Embryonic facial prominence (tissue), 1 donor: ENCODE data around the gene DOK3.

ENCODE experiments used
- DNase-seq: peaks from one replicate; pipeline ENCODE4 v3.0.0-alpha.2; 2016; ENCODE audit errors: extremely low spot score

Gene DOK3

GRCh38 chr5:177512736-177513380 lies 3.2 kb upstream of the DOK3 start:
- DNase-seq, result no peak

DNA sequence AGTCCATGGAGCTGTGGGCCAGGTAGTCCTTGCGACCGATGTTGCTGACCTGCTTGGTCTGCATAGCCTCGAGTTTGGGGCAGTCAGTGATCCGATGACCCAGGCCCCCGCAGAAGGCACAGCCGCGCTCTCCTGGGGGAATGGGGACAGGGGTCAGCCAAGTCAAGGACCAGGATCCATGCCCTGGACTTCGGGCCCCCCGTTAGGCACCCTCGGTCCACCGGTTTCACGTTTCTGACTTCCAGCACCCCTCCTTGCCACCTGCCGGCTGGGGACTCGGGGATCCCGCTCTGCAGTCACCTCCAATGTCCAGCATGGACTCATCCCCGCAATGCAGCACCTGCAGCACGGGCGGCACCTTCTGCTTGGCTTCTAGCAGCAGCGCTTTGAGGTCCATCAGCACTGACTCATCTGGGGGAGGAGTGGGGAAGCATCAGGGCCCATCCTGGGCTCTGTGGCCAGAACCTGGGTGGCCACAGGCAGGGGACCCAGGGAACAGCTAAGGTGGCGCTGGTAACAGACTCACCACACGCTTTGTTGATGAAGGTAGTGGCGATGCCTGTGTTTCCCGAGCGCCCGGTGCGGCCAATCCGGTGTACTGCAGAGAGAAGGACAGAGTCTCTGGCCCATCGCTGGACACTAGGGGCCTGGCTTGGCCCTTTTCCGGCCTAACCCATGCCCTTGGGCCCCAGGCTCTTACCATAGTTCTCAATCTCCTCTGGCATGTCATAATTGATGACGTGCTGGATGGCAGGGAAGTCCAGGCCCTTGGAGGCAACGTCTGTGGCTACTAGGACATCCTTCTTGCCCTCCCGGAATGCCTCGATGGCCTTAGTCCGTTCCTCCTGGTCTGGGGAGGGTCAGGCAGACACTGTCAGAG lies 2.4 kb upstream of the DOK3 start:
- no peak for DNase-seq

GRCh38 chr5:177511181-177511580 lies 1.6 kb upstream of the DOK3 start:
- DNase-seq, result no peak

GRCh38 chr5:177510567-177511053 lies 984 bp upstream of the DOK3 start:
- DNase-seq, result no peak

DNA sequence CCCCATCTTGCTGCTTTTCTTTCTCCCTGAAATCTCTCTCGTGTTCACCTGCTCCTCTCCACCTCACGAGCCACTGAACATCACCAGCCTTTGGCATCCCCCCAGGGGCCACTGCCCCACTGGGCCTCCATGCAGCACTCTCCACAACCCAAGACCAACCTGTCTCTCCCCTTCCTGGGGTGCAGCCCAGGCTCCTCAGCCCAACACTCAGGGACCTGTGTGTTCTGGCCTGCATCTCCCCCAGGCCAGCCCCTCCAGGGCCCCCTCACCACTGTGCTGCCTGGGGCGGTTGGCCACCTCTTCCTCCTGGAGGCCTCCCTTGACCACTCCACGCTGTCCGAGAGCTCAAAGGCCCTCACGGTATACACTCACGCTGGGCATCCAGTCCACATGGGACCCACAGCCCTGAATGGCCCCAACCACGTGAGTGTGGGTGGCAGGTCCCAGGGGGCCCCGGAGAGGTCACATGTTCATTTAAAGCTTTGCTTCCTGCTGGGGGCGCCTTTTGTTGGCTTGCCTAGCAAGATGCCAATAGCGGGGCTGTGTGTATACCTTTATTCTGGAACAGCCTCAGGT lies 453 bp upstream of the DOK3 start:
- no peak for DNase-seq

DNA sequence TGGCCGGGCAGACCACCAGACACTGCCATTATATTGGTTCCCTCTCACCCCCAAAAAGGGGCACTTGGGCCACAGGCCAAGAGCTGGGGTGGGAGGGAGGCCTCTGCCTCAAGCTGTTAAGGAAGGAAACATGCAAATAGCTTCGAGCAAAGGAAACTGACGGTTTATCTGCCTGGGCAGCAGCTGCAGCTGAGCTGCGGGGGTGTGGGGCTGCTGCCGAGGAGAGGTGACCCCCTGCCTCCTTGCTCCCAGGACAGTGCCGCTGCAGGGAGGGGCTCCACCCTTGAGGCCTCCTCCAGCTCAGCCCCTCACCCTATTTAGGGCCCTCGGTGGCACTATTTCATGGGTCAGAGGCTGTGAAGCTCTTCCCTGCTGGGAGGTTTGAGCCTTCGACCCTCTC lies 789 bp downstream of the DOK3 start:
- no peak for DNase-seq

DNA sequence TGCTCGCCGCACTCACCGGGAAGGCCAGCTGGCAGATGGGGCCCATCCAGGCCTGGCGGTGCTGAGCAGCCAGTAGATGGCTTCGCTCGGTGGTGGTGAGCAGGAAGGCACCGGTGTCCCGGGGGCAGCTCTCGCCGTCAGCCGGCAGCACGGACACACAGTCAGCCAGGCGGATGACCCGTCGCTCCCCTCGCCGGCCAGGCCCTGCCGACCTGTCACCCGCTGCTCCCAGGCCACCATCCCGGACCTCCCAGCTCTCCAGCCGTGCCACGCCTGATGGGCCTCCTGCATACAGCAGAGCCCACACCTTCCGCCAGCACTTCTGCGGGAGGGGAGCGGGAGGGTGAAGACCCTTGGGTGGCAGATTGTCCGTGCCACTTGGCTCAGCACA lies 1.4 kb downstream of the DOK3 start:
- DNase-seq, result no peak

GRCh38 chr5:177507596-177508220 lies 1.9 kb downstream of the DOK3 start:
- no peak for DNase-seq

- DNase-seq, result no peak
Observed at GRCh38 chr5:177507165-177507564, 2.5 kb downstream of the DOK3 start.

GRCh38 chr5:177505075-177505474 lies 4.6 kb downstream of the DOK3 start:
- DNase-seq, result no peak

DNA sequence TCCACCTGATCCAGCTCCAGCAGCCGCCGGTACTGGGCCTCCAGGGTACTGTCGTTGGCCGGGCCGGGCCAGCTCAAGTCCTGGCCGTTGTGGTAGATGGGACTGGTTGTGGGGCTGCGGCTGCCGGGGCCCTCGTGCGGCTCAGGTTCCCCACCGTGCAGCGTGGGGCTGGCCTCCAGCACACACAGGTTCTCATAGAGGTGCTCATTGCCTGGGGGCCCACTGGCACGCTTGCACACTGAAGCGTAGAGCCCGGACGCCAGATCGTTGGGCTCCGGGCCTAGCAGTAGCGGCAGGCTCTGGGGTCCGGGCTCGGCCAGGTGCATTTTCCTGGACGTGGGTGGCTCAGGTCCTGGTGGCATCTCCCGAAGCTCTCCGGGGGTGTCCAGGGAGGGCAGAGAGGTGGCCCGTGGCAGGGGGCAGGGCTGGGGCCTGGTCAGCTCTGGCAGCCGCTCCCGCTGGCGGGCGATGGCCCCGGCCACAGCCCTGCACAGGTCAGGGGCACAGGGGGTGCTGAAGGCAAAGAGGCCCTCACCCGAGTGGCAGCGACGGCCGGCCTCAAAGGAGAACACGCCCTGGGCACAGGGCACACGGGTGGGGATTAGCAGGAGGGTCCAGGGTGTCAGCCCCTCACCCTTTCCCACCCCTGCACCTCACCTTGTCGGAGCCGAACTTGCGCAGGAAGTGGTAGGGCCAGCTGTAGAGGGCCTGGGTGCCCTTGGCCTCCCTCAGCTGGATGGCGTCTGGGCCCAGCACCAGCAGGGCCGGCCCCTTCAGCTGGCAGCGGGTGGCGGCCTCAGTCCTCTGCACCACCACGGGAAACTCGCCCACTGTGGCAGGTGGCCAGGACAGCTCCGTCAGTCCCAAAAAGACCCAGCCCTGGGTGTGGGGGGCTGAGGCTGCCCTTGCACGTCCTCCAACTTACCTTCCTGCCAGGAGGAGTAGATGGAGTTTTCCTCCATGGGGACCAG lies 5.3 kb downstream of the DOK3 start:
- DNase-seq, result no peak

DNA sequence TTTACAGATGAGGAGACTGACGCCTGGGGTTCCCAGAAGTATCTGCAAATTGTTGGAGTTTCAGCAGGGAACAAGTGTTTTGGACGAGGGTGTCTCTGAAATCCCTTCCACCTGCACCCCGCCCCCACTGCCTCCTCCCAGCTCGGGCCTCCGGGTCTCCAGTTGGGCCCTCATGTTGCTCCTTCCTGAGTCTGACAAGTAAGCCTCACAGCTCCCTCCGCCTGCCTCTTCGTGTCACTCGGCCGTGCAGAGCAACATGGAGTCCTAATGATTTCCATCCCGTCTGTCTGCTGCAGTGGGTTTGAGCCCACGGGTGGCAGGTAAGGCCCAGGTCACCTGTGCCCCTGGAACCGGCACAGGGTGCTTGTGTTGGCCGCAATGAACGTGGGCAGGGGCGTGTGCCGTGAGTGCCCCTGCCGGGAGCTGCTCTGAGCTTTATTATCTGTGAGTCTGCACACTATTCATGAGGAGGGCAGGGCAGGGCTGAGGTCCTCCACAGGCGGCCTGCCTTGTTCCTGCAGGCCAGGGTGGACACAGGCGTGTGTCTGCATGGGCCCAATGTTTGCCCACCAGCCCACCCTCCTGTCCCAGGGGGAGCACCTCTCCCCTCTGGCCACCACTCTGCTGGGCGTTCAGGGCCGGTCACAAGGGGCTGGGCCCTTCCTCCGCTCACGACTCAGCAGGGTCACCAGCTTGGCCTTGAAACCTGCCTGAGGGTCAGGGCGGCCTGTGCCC lies 6.1 kb downstream of the DOK3 start:
- no peak for DNase-seq

- DNase-seq, result no peak
Observed at GRCh38 chr5:177502886-177503285, 6.7 kb downstream of the DOK3 start.

DNA sequence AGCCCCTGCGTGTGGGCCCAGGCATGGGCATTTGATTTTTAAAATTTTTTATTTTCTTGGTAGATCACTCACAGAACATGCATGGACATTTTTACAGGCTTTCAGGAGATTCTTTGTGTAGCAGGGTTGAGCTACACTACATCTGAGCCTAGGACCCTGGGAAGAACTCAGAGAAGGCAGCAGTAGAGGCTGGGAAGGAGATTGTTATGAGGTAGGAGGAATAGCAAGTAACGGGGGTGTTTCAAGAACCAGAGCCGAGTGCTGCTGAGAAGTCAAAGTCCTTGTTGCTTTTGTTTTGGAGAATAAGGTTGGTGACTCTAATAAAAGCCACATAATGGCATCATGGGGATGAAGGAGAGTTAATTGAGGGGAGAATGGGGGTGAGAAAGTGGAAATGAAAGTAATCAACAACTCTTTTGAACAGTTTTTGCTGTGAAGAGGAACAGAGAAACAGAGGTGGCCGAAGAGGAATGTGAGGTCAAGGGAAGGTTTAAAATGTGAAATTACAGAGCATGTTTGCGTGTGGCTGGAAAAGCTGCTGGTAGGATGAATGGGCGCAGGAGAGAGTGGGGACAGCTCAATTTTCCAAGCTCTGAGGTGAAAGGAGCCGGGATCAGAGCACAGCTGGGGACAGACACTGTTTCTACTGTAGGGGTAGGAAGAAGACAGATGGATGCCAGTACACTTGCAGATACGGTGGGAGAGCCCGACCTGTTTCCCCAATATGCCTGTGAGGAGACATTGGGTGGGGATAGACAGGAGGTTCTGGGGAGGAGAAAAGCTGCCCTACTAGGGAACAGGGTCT lies 7.5 kb downstream of the DOK3 start:
- no peak for DNase-seq

DNA sequence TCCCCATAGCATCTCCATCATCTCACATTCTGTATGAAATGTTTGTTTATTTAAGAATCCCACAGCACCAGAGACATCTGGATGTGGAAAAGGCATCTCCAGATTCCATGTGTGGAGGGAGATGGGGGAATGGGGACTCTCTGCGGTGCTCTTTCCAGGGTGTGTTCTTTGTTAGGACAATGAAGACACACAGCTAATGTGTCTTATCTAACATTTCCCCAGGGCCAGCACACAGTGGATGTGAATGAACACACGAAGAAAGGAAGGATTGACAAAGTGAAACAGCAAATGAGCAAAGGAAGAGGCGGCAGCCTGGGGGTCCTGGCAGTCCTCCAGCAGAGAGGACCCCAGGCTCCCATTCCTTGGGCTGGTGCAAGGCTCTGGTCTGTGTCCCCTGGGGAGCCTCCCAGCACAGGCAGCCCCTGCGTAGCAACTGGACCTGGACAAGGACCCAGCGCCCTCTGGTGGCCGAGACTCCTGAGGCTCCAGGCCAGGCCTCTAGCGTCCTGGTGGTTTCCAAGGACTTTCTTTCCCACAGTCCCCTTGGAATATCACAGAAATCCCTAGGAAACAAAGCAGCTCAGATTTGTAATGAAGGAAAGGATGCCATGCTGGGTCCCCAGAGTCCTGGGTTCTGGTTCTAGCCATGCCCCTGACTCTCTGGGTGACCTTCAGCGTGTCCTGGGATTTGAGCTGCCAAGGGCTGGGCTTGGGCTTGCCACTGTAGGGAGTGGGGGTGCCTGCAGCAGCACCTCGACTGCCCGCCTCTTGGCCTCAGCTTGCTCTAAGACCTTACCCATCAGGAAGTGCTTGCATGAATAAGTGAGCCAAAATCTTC lies 8.7 kb downstream of the DOK3 start:
- peak; percentile 56 for DNase-seq

- DNase-seq, result no peak
Observed at GRCh38 chr5:177499842-177500241, 9.8 kb downstream of the DOK3 start.

DNA sequence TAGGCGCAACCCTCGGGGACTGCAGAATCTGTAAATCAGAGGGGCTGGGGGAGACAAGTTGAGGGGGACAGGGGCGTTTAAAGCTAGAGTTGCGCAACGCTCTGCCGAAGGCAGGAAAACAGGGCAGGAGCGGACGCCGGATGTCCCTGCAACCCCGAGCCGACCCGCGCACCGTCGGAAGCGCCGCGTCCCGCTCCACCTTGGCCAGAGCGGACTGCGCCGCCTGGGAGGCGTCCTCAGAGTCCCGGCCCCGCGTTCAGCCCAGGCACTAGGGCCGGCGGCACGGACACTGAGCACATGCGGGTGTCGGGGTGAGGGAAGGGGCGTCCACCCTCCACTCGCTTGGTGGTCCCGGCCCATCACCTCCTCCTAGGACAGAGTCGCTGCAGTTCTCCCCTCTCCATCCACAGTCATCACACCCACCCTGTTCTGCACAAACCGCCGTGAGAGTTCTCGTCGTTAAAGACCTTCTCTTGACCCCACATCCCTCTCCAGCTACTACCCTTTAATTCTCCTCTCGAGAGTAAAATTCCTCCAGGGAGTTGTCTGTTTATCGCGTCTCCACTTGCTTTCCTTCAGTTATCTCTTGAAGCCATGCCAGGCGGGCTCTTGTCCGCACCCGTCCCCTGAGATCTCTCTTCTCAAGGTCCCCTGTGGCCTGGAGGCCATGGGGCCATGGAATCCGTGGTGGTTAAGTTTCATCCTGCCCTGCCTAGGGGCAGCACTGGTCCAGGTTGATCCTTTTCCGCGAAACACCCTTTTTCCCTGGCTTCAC lies 11.4 kb downstream of the DOK3 start:
- DNase-seq, result no peak
